IPS-15b (cell line): ENCODE measurements around the gene SH2D2A.

ENCODE experiments used
- H3K27me3 ChIP-seq: one replicate; pipeline ENCODE4 v1.6.1; 2013; ENCODE audit warnings: low read length; ENCODE audit not compliant: control insufficient read depth, insufficient read depth
- H3K36me3 ChIP-seq: one replicate; pipeline ENCODE4 v1.6.1; 2013; ENCODE audit warnings: low read length; ENCODE audit not compliant: control insufficient read depth, insufficient read depth
- H3K4me1 ChIP-seq: one replicate; pipeline ENCODE4 v1.6.1; 2013; ENCODE audit warnings: mild to moderate bottlenecking, low read length; ENCODE audit not compliant: control insufficient read depth, insufficient read depth
- H3K4me3 ChIP-seq: one replicate; pipeline ENCODE4 v1.5.1; 2013; ENCODE audit warnings: low read depth, low read length
- H3K9ac ChIP-seq: one replicate; pipeline ENCODE4 v1.6.1; 2013; ENCODE audit warnings: low read depth, mild to moderate bottlenecking, low read length
- H3K9me3 ChIP-seq: one replicate; pipeline ENCODE4 v1.6.1; 2013; ENCODE audit warnings: mild to moderate bottlenecking, low read length; ENCODE audit not compliant: control insufficient read depth, insufficient read depth

Gene SH2D2A

DNA sequence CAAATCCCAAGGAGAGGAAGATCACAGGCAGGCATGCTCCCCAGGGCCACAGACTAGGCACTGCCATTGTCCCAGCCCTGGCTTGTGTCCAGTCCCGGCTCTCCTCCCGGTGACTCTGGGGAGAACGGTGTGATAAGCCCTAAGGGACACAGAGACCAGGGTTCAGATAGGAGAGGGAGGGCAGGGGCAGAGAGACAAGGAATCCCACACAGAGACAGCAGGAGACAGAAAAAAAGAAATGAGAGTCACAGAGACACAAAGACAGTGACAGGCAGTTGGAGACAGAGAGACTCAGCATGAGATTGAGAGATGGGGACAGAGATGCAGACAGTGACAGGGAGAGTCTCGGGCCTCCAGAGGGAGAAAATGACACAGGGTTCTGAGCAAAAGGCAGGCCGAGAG lies 41.9 kb upstream of the SH2D2A start:
- Histone ChIP-seq H3K4me3 (peak overlapping the region; percentile 11), H3K9me3 (no peaks in the 10 kb centered on the region), H3K9ac (no peak overlapping the region), H3K27me3 (peaks cover 92% of the 10 kb centered on the region), H3K4me1 (no peaks in the 10 kb centered on the region), H3K36me3 (no peaks in the 10 kb centered on the region)

DNA sequence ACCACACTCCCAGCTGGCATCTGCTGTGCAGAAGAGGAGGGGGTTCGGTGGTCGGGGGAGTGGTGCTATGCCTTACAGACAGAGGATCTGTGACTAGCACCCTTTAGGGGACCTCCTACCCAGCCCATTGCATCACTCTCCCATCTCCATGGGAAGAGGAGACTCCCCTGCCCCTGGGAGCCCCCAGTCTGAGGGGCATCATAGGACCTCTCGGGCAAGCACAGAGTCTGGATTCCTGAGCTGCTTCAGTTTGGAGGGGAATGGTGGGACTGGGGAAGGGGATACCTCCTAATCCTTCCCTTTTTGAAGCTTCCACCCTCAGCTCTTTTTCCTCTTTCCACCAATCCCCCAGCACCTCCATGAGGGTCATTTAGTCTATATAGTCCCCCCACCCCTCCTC lies 40.9 kb upstream of the SH2D2A start:
- Histone ChIP-seq H3K36me3 (no peaks in the 10 kb centered on the region), H3K4me1 (no peaks in the 10 kb centered on the region), H3K27me3 (peaks cover 92% of the 10 kb centered on the region), H3K9ac (no peak overlapping the region), H3K4me3 (no peak overlapping the region), H3K9me3 (no peaks in the 10 kb centered on the region)

DNA sequence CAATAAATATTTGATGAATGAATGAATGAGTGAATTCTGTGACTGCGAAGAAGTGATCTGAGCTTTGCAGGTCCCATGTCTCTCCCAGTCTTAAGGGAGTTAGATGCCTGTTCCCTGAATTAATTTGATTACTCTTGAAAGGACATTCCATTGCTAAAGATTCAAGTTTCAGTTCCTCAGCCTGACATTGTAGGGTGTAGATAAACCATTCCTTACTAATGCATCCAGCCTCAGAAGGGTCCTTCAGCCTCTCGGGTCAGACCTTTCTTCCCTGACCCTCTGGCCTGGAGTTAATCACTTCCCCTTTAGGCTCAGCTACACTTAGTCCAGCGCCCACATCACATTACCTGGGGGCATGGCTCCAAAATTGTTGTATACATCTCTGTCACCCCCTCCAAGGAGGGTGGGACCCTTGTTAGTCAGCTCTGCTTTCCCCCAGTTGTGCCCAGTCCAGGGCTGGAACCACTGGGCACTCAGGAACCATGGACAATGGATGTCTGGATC lies 39.7 kb upstream of the SH2D2A start:
- Histone ChIP-seq H3K9me3 (no peaks in the 10 kb centered on the region), H3K36me3 (no peaks in the 10 kb centered on the region), H3K9ac (no peak overlapping the region), H3K4me3 (no peak overlapping the region), H3K27me3 (peaks cover 91% of the 10 kb centered on the region), H3K4me1 (no peaks in the 10 kb centered on the region)

DNA sequence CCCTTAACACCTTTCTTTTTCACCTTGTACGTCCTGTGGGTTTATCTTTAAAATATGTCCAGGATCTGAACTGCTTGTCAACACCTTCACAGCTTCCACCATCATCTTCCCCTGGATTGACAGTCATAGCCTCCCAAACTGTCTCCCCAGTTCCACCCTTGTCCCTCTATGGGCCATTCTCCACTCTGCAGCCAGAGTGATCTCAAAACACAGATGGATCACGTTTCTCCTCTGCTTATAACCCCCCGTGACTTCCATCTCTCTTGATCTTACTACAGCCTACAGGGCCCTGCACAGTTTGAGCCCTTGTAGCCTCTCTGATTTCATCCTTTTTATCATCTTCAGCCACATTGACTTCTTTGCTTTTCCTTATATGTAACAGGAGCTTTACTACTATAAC lies 38.0 kb upstream of the SH2D2A start:
- Histone ChIP-seq H3K4me1 (no peaks in the 10 kb centered on the region), H3K9ac (no peak overlapping the region), H3K4me3 (no peak overlapping the region), H3K9me3 (no peaks in the 10 kb centered on the region), H3K36me3 (no peaks in the 10 kb centered on the region), H3K27me3 (peaks cover 92% of the 10 kb centered on the region)

DNA sequence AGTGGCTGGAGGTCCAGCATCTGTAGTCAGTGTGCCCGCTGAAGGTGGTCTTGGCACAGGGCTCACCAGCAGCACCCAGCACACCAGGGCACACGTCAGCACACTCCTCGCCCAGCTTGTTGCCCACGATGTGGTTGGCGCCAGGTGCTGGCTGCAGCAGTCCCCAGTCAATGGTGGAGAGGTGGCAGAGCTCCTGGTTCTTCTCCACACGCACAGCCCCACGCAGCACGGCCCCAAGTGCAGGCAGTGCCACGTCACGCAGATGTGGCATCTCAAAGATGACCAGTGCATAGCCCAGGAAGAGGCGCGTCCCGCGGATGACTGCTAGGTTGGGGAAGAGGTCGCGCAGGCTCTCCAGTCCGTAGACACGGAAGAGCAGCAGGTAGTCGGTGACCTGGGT lies 37.1 kb upstream of the SH2D2A start:
- Histone ChIP-seq H3K9me3 (no peaks in the 10 kb centered on the region), H3K4me1 (no peaks in the 10 kb centered on the region), H3K4me3 (no peak overlapping the region), H3K9ac (no peak overlapping the region), H3K27me3 (peaks cover 92% of the 10 kb centered on the region), H3K36me3 (no peaks in the 10 kb centered on the region)

DNA sequence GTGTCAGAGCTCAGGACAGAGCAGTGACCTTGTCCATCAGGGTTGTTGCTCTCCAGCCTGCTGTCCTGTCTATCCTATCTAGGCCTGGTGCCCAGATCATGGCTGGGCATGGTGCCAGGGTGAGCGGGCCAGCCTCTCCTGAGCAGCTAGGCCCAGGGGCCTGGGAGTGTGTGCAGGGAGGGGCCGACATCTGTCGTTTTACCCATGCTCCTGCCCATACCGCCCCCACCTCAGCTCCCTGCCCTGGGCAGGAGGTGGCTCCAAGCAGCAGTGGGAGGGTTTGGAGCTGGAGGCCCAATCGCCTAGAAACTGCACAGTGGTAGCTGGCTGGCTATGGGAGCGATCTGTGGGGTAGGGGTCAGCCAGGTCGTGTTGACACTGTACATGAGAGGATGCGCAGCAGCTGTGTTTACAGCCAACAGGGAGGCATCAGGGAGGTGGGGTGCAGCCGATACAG lies 35.8 kb upstream of the SH2D2A start:
- Histone ChIP-seq H3K9me3 (no peaks in the 10 kb centered on the region), H3K9ac (no peak overlapping the region), H3K36me3 (no peaks in the 10 kb centered on the region), H3K4me3 (no peak overlapping the region), H3K4me1 (peaks cover 3% of the 10 kb centered on the region), H3K27me3 (peaks cover 92% of the 10 kb centered on the region)

DNA sequence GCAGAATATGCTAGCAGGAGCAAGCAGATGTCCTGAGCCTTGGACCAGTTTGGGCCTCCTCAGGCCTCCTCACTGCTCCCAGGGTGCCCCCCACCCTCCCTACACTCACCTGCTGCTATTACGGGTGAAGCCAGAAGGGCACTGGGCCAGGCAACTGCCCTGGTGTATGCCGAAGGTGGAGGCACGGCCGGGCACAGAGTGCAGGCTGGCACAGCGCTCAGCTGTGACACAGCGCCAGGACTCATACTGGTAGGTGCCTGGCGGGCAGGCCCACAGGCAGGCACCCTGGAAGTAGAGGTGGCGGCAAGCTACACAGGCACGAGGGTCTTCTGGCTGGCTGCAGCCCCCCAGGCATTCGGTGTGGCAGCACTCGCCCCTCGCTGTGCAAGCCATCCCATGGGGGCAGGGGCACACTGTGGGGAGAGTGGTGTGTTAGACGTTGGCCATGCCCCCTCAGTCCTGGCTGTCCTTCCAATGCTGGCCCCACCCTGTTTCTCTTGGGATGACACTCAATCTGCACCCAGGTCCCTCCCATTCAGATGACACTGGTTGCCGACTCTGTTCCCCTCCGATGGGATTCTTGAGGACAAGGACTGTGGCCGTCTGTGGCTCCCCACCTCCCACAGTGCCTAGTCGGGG lies 35.2 kb upstream of the SH2D2A start:
- Histone ChIP-seq H3K36me3 (no peaks in the 10 kb centered on the region), H3K27me3 (peaks cover 92% of the 10 kb centered on the region), H3K4me1 (peaks cover 3% of the 10 kb centered on the region), H3K4me3 (no peak overlapping the region), H3K9ac (no peak overlapping the region), H3K9me3 (no peaks in the 10 kb centered on the region)

DNA sequence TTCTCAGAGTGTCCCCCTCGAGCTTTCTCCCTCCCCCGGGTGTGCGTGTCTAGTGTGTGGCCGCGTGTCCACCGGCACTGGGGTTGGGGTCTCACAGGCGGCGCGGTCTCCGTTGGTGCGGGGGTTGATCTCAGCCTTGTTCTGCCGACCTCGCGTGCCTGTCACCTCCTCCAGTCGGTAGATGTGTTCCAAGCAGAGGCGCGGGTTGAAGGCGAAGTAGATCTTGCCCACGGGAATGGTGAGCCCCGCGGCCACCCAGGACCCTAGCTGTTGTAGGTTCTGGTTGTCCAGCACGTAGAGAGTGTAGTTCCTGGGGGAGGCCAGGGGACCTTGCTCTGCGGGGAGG lies 32.5 kb upstream of the SH2D2A start:
- peak overlapping the region; percentile 52 for H3K4me3 ChIP-seq

DNA sequence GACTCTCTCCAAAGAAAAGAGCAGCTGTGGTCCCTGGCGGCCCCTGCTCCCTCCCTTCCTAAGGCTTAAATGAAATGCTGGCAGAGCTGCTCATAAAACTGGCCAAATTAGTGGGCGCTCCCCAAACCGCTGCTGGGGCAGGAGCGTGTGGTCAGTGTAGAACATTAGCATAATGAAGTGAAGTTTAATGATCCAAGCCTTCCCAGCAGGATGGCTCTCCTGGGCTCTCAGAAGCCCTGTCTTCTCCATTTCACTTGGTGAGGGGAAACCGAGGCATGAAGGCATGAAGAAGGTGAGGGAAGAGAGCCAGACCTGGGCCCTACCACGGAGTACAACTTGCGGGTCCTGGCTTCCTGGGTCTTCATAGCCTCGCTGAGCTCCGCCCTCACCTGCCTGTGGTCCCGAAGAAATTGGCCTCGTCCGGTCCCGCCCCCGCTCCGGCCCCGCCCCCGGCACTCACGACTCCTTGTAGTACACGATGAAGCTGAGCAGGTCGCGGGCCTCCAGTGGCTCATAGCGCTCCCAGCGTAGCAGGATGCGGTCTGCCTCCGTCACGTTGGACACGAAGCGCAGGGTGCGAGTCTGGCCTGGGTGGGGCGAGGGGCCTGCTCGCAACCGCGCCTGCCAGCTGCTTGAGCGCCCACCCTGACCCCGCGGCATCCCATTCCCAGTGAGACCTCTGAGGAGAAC lies 32.0 kb upstream of the SH2D2A start:
- no peak overlapping the region for H3K9ac ChIP-seq
- H3K27me3 ChIP-seq, result peaks cover 98% of the 10 kb centered on the region
- no peaks in the 10 kb centered on the region for H3K36me3 ChIP-seq
- peak overlapping the region; percentile 52 for H3K4me3 ChIP-seq
- H3K9me3 ChIP-seq, result no peaks in the 10 kb centered on the region
- H3K4me1 ChIP-seq, result peaks cover 6% of the 10 kb centered on the region

More for the DNA sequence above, 32.5 kb upstream of the SH2D2A start:
- Histone ChIP-seq H3K9me3 (no peaks in the 10 kb centered on the region), H3K9ac (no peak overlapping the region), H3K36me3 (no peaks in the 10 kb centered on the region), H3K4me1 (peaks cover 6% of the 10 kb centered on the region), H3K27me3 (peaks cover 98% of the 10 kb centered on the region)

DNA sequence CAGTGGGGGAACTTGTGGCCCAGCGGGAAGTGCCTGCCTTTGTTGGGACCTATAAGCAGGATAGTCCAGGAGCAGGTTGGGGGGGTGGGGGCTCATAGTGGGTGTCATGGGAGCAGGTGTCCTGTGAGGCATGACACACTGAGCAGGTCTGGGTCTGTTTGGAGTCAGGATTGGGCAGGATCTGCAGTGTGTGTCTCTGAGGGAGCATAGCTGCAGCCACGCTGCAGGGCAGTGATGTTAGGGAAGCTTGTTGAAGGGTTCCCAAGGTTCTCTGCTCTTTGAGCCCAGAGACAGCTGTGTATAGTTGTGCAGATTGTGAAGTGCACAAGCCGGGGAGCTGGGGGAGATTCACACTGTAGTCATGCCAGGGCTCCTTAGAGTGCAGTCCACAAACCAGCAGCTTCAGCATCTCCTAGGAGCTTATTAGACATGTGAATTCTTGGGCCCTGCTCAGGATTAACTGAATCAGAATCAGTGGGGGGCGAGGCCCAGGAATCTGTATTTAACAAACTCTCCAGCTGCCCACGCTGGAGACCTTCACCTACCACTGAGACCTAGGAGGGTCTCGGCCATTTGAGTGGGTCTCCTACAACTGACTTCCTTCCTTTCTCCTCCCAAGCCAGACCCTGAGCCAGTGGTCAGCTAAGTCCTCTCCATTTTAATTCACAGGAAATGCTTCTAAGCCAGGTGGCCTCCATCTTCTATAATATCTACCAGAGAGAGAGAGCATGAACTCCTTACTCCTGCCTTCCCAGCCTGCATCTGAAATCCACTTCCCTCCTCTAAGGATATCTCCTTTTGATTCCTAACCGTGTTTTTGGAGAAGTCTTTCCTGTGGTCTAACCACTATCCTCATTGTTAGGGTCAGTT lies 31.2 kb upstream of the SH2D2A start:
- H3K4me3 ChIP-seq, result peak overlapping the region; percentile 52
- no peaks in the 10 kb centered on the region for H3K9me3 ChIP-seq
- peaks cover 6% of the 10 kb centered on the region for H3K4me1 ChIP-seq
- no peaks in the 10 kb centered on the region for H3K36me3 ChIP-seq
- peaks cover 98% of the 10 kb centered on the region for H3K27me3 ChIP-seq
- H3K9ac ChIP-seq, result no peak overlapping the region

DNA sequence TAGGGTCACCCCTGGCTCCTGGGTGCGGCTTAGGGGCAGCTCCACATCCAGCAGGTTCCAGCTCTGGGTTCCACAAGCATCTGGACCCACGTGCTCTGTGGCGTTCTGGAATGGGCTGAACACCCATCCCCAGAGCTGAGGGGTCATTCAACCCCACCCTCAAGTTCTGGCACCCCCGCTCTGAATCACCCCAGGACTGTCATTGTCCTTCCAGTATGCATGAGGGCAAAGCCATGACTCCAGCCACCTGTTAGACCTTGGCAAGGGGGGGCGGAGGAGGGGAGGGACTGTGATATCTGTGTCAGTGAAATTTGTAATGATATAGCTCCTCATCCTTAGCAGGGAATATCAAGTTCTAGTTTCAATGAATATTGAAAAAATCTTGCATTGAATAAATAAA lies 30.0 kb upstream of the SH2D2A start:
- H3K9me3 ChIP-seq, result no peaks in the 10 kb centered on the region
- peaks cover 99% of the 10 kb centered on the region for H3K27me3 ChIP-seq
- H3K36me3 ChIP-seq, result no peaks in the 10 kb centered on the region
- no peak overlapping the region for H3K9ac ChIP-seq
- peak overlapping the region; percentile 41 for H3K4me3 ChIP-seq
- peaks cover 6% of the 10 kb centered on the region for H3K4me1 ChIP-seq
